IPS DF 19.7 (cell line): ENCODE results near the gene GPHB5.
"Not testable (repeated sequence)": the region's sequence is repeated elsewhere in the genome, so short reads cannot be mapped to it uniquely, and the experiment has no call there.

Experiments
- DNase-seq: peaks from one replicate; pipeline ENCODE4 v3.0.0-alpha.2; 2013; ENCODE audit warnings: low read depth, low spot score

GPHB5 gene, protein sequence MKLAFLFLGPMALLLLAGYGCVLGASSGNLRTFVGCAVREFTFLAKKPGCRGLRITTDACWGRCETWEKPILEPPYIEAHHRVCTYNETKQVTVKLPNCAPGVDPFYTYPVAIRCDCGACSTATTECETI

DNA sequence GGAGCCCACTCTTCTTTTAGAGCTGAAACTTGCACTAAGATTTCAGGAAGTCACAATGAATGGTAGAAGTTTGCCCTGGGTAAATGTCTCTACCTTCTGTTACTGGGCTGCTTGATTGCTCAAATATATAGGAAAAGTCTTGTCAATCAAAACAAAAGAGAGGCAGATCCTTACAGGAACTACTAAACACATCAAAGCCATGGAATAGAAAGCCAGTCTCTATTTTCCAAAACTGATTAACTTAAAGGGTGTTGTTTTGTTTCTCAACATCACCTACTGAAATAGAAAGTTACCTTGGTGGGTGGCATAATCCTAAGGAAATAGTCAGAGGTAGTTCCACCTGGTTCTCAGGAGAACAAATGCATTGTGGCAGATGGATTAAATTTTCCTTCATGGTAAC, at the start of gene GPHB5:
Gene GPHB5, minus strand, starts transcription at position 101 of the 400 bp plus-strand sequence. CDS start 1,086 bp downstream, outside the sequence.
- no peak for DNase-seq

DNA sequence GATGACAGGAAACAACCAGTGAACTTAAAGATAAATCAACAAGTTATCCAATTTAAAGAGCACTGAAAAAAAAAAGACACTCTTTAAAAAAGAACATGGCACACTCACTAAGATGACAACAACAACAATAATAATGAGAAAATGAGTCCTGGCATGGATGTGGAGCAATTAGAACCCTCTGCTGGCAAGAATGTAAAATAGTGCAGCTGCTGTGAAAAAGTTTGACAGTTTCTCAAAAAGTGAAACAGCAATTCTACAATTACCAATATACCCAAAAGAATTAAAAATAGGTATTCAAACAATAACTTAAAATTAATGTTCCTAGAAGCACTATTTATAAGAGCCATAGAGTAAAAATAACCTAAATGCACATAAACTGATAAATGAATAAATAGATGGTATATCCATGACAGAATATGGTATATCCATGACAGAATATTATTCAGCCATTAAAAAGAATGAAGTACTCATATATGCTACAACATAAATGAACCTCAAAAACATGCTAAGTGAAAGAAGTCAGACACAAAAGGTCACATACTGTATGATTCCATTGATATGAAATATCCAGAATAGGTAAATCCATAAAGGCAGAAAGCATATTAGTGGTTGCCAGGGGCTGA, 49.1 kb upstream of the GPHB5 start:
- no peak for DNase-seq

DNA sequence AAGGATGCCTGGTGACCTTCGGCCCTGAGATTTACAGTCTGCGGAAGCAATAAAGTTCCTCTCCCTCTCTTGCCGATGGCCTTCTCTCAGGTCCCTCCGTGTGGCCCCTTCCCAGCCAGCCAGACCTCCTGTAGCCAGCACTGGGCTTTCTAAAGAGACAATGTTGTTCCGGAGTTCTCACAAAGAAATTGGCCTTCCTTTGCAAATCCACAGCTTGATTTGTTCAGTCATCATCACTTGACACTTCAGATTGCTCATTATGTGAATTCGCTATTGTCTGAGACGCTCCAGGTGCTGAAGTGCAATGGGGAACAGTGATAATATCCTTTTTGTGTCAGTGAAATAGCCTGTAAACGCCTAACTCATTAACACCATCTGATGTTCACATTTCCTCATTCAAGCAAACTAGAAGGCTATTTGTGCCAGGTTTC, 43.7 kb upstream of the GPHB5 start:
- no peak for DNase-seq

DNA sequence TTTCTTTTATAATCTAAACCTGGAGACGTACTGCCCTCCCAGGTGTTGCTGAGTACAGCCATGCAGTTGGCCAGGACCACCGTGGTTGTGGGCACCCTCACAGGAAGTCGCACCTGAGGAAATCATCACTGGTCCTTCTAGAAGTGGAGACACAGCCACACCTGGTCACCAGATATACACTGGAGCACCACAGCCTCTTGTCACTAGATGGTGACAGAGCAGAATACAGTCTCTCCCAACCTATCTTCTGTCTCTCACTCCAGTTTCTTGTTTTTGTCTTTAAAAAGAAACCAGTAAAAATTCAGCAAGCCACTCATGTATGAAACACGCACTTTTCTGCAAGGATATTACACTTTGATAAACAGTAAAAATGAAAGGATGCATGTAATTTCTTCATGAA, 43.1 kb upstream of the GPHB5 start:
- no peak for DNase-seq

DNA sequence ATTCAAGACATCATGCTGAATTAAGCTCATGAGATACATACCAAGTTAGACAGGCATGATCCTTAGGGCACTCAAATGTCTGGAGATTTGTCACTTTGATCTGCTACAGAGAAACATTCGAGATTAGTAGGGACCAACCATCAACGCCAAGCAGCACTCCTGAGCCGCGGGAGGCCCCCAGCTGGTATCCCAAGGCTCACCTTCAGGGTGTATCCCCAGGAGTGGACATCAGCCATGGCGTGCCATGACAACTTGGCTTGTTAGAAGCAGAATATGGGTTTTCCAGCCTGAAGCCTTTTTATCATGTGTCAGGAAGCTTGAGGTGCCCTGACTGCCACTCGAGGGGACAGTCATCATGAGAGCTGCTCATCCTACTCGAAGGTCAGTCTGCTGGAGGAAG, 39.1 kb upstream of the GPHB5 start:
- no peak for DNase-seq

DNA sequence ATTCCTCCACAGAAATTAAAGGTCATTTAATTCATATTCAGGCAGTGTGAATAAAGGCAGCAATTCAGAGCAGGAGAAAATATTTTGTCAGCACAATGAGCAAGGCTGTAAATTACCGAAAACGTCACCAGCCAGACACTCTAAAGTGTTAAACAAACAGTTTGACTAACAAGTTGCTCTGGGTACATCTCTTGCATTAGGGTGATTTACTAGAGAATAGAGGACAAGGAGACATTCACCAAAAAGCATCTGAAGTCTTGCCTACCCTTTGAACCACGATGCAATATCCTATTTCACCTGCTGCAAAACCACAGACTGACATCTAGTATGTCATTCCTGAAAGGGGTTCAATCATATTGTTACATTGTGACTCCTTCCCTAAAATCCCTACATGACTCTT, 27.1 kb upstream of the GPHB5 start:
- DNase-seq: no peak

DNA sequence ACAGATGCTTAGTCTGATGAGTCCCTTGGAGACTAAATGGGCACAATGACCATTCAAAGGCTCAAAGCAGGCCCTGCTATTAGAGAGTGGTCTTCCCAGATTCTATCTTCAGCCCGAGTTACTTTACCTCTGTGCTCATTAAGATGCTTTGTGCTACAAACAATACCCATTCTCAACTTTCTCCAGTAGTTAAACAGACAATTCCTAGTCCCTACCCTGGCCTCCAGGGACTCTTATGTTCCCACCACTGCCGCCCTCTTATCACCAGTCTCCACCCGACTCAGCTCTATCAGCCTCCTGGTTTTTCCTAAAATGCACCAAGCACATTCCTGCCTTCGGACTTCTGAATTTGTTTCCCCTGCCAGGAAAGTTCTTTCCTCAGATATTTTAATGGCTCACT, 25.6 kb upstream of the GPHB5 start:
- no peak for DNase-seq

DNA sequence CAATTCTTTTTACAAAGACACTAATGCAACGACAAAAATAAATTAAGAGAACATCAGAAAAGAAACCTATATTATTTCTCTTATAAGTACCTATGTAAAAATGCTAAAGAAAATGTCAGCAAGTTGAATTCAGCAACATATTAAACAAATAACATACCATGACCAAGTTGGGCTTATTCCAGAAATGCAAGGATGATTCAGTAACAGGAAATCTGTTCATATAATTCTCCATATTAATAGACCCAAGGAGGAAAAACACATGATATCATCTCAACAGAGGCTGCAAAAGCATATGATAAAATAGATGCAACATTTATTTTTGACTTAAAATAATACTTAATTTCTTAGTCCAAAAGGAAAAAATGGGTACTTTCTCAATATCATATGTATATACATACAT, 25.1 kb upstream of the GPHB5 start:
- DNase-seq: no peak

DNA sequence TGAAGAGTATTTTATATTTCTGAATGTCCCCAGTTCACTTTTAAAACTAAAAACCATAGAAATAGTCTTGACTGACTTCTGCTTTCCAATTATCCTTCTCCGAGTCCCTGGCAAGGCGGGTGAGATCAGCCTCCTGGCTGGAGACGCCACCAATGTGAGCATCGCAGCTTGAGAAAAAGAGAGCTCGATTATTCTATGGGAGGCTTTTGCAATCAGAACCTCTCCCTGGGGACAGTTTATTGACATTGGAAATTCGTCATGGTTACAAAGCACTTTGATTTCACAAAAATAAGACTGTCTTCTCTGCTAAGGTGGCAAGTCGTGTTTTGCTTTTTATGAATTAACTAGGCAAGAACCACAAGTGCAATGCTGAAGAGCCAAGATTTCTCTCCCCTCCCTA, 23.6 kb upstream of the GPHB5 start:
- no peak for DNase-seq

DNA sequence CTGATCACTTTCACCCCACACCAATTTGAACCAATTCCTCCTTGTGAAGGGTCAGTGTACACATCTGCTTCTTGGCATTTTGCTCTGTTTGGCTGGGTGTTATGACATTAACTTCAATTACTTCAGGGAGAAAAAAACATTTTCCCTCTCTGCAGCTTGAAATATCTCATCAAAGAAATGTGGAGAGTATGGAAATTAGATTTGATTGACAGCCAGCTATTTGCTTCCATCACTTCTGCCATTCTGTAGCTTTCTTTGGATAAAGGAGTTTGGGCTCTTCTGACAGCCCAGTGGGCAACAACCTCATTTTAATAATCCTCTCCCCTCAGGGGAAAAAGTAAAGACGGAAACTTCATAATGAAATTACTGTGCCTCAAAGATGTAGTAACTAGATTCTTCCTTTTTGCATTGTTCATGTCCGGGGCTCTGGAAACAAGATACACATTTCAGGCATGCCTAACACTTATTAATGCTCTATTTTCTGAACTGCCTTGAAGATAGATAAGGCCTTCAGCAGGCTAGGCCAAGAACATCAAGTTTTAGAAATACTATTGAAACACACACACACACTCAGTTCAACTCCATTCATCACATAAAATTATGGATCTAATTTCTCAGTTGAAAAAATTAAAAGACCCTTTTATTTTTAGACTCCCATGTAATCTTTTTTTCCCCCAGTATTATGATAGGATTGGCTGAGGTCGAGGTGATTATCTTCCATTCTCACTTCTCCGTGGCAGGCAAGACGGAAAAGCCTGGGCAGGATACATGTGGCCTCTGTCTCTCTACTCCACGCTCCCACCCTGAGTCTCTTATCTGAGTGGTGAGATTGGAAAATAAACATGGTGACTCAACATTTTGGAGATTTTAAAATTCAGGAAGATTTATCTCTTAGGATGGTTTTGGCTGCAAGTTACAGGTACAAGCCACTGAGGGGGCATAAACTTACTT, 10.3 kb upstream of the GPHB5 start:
- no peak for DNase-seq

DNA sequence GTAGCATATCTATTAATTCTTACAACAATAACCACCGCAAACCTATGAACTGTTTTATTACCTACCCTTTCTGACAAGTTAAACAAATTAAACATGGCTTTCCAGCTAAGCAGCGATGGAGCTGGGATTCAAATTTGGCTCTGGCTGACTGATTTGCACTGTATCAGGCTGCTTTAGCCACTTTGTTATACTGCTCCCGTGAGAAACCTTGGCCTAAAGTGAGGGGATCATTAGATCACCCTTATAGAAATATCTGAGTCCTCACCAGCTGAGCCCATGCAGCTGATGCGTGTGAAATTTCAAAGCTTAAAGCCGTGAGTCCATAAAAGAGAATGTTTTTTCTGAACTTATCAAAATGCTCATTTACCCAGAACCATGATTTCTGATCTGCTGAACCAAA, 8.1 kb upstream of the GPHB5 start:
- DNase-seq: no peak

DNA sequence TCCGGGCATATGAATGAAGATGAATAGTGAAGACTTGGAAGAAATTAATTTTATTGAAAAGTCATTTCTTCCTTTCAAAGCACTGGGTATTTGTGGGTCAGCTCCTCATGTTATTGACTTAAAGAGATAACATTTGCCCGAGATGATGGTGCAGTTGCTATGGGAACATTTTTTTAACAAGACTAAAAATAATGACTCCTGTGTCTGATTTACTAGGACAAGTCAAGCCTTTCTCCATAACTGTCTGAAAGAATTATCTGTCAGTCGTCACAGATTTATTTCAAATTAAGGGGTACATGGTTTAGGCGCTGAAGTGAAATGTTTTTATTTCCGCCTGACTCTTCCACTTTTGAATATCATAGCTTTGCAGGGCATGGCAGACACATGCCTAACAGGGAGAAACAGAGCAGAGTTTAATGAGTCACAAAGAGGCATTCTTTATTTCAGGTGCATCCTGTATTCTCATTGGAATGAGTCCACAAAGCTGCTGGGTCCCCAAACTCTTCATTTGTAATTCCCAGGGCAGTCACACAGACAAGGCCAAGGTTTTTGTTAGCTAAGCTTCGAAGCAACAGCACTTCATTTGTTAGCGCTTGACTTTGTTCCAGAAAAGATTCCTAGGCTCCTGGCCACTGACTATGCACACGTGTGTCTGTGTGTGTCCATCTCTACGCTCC, 4.3 kb upstream of the GPHB5 start:
- DNase-seq: no peak

DNA sequence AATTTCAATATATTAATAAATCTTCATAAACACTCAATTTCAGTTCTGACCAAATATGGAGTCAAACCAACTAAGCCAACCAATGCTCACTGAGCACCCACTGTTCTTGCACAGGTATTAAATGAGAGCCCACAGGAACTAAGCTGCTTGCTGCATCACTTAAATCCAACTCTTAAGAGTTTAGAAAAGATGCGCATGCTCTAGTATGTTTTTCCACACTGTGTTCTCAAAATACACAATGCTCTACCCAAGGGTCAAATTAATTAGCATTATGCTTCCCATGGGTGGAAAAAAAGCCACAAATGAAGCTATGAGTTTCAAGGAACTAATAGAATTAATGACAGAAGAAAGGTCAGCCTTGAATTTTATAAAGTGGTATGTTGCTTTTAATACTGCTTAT, 3.7 kb upstream of the GPHB5 start:
- no peak for DNase-seq

DNA sequence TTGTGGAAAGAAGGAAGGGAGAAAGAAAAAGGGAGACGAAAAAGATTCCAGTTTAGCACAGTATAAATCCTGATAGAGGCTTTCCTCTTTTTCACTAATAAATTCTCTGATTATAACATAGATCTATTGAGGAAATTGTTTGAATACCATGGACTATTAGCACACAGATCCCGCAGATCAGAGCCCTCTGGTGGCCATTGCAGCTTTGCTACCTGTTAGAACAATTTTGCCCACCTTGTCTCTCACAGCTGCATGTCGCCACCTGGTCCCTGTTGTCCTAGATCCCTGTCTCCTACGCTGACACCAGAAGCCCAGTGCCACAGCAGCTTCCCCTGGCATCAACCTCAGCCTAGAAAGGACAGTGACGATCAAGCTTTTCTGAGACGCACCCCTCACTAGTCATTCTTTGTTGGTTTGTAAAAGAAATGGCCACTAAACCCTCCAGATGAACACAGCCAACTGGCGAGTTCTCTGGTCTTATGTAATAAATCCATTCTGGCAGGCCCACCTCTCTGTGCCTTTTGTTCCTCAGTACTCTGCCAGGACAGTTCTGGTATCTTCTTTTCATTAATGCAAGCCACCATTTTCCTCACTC, 9.9 kb downstream of the GPHB5 start:
- DNase-seq: peak; percentile 42

DNA sequence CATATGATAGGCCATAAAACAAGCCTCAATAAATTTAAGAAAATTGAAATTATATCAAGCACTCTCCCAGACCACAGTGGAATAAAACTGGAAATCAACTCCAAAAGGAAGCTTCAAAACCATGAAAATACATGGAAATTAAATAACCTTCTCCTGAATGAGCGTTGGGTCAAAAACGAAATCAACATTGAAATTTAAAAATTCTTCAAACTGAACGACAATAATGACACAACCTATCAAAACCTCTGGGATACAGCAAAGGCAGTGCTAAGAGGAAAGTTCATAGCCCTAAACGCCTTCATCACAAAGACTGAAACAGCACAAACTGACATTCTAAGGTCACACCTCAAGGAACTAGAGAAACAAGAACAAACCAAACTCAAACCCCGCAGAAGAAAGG, 14.3 kb downstream of the GPHB5 start:
- DNase-seq: not testable (repeated sequence)

DNA sequence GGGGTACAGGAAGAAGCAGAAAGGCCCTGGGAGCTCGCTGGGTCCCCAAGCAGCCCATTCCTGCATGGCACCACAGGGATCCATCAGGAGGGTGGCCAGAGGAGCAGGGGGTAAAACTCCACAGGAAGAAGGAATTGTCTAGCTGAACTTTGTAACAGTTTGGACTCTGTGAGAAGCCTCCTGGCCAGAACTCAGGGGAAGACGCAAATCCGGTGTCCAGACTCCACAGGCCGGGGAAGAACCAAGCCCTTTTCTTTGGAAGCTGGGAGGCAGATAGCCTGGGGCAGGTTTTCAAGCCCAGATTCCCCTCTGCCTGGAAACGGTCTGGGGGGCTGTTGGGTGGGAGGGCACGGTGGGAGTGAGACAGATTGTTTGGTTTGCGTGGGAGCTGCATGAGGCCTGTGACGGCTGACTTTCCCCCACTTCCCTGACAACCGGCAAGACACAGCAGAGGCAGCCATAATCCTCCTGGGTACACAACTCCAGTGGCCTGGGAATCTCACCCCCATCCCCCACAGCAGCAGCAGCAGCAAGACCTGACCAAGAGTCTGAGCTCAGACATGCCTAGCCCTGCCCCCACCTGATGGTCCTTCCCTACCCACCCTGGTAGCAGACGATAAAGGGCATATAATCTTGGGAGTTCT, 16.7 kb downstream of the GPHB5 start:
- no peak for DNase-seq

DNA sequence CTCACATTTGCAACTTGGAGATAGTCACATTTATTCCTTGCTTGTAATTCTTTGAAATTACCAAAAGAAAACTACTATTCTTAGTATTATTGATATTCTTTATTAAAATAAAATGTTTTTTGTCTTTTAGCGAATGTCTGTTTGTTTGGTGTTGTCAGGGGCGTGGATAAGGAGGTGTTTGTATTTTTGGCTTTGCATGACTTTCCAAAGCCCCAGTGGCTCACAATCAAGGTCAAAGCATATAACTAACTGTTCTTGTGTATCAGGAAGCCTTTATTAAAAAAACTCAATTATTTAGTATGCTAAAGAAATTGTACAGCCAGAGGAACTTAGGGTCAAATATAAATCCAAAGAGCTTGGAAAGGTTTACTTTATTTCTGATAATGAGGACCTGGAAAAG, 17.9 kb downstream of the GPHB5 start:
- DNase-seq: no peak

DNA sequence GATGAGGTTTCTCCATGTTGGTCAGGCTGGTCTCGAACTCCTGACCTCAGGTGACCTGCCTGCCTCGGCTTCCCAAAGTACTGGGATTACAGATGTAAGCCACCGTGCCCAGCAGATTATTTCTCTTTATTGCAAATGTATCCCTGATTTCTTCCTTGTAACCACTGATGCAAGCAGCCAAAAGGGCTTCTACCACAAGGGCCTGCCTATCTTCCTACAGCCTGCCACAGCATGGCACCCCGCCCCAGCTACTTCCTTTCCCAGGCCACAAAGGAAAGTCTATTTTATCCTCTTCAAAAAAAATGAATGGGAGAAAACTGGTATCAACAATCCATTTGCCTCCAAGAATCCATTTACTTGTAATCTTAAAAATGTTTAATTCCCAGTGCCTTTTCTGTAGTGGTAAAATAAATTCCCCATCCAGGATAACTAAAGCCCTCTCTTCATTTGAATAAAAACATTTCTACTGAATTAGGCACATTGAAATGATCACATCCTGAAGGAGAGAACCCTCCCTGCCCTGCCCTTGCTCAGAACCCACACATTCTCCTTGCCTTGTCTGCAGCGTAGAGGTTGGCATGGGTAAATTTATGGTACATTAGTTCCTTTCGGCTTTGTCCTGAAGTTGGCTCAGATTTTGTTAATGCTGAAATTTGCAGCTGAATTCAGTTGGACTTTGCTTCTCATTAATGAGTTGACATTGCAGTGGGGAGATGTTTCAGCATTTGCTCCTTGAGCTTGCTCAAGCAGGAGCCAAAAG, 19.2 kb downstream of the GPHB5 start:
- no peak for DNase-seq

DNA sequence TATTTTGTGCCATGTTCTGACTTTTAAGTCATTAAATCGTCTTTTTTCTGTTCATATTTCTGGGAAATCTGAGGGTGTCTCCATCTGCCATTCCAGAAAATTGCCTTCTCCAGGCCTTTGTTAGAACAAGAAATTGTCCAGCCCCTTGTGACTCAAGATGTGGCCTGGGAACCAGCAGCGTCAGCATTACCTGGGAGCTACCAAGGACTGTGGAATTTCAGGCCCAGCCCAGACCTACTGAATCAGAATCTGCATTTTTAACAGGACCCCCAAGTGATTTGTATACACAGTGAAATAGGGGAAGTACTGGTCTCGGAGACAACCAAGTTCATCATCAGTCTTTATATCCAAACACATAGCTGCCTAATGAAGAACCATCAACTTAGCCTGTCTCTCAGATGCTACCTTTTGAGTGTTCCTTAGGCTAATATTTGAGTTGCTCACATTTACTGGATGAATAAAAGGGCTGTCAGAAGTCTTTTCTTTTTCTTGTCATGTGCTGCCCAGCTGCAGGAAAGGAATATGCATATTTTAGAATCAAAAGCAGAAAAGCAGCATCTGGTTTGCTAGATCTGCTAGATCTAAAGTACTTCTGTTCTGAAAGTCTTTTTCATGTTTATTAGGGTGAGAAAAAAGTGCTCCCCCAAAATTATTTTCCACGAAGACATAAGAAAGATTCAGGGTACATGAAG, 21.2 kb downstream of the GPHB5 start:
- peak; percentile 15 for DNase-seq

DNA sequence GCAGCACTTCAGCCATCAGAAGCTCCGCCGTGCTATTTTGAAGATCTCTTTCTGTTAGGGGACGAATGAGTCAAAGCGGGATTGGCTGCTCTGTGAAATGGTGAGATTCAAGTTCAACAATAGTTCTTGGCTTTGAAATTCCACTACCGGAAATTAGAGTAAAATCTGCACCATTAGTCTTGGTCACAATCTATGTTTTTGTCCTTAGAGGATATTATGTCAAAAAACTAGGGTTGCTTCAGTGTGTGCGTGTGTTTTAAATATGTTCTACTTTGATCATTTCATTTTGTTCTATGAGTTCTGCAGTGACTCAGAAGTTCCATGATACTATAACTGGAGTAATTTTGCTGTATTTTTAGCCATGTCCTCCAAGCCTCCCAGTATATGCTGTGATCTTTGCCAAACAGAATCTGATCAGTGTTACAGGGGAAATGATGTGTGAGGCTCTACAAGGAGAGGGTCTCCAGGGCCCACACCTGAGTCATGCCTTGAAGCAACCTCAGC, 22.6 kb downstream of the GPHB5 start:
- DNase-seq: no peak
